ENCODE results near the gene CFAP45. TPM values are rescaled to one million over a fixed set of nuclear protein-coding genes. Genes with fewer than 3 reads are reported as not detected.

CFAP45 gene
- total RNA-seq, 1 experiment from 2014 or later, result 1.0 TPM

DNA sequence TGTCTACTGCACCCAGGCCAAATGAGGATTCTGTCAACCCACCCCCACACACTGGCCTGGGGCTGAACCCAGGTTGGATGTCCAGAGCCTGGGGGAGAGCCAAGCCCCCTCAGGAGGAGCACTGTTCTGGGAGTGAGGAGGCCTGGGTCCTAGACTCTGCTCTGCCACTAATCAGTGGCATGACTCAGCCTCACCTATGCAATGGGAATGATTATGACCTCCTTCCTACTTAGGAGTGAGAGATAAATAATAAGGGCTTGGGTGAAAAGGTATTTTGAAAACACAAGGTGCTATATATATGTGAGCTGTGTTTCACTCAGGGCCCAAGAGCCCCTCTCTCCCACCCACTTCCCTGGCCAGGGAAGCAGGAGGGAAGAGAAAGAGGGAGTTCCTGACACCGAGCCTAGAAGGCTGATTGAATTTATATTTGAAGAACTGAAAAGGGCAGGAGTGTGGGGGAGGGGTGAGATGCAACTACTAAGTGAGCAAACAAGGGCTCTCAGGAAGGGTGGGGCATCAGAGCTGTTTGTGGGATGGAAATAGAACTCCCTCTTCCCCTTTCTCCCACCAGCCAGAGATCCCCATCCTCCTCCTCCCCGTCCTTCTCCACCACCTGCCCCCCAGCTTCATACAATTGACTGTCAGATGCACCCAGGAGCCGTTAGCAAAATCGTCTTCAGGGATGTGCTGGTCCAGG, 37.2 kb upstream of the CFAP45 start:
- DNase-seq (ENCODE audit: low read depth), result no peak

DNA sequence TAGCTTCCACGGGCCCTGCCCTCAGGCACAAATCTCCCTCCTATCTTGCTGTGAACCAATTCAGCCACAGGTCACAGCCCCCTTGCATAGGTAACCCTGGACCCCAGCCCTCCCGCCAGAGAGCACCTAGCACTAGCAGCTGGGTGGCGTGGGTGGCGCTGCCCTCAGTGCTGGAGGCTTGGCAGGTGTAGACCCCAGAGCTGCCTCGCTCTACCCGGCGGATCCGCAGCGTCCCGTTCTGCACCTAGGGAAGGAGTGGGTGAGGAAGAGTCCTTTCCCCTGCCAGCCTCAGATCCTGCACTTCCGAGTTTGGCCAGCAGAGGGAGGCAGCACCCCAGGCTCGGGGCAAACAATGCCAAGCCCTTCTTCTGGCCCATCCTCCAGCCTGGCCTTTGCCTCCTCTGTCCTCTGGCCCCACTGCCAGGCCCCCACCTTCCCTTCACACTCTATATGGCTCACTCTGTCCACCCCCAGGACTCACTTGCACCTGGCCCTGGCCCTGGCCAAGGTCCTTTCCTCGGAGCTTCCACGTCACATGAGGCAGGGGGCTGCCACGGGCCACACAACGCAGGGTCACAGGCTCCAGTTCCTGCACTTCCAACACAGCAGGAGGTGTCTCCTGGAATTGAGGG, 36.4 kb upstream of the CFAP45 start:
- peak; percentile 57 for DNase-seq (ENCODE audit: low read depth)

DNA sequence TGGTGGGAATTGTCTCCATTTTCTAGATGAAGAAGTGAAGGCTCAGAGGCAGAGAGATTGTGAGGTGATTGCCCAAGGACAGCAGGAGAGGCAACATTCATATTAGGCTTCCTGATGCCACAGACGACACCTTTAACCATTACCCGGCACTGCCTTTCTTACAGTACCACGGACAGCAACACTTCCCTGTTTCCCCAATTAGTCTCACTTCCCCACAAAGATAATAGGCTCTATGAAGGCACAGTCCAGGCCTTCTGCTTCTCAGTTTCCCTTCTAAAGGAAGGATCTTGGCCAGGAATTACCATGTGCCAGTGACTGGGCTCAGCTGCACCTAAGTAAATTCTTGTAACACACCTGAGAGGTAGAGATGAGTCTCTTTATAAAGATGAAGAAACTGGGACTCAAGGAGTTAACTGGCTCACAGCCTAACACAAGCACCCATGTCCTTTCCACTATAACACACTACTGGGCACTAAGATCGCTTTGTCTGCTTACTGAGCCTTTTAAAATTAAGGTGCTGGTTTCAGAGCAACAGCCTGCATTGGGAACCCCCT, 35.8 kb upstream of the CFAP45 start:
- no peak for DNase-seq (ENCODE audit: low read depth)

DNA sequence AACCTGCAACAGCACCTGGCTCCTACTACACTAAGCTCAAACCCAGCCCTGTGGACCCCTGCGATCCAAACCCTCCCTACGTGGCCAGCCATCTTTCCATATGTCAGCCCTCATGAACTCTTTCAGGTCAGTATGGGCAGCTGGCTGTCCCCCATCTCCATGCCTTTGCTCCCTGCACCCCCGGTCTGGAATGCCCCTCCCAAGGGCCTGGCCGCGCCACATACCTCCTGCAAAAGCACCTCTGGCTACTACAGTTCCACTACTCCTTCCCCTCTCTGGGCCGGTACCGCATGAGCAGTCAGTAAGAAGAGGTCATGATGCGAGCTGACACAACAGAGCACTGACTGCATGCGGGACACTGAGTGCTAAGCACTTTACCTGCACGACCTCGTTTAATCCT, 35.3 kb upstream of the CFAP45 start:
- DNase-seq (ENCODE audit: low read depth), result no peak

DNA sequence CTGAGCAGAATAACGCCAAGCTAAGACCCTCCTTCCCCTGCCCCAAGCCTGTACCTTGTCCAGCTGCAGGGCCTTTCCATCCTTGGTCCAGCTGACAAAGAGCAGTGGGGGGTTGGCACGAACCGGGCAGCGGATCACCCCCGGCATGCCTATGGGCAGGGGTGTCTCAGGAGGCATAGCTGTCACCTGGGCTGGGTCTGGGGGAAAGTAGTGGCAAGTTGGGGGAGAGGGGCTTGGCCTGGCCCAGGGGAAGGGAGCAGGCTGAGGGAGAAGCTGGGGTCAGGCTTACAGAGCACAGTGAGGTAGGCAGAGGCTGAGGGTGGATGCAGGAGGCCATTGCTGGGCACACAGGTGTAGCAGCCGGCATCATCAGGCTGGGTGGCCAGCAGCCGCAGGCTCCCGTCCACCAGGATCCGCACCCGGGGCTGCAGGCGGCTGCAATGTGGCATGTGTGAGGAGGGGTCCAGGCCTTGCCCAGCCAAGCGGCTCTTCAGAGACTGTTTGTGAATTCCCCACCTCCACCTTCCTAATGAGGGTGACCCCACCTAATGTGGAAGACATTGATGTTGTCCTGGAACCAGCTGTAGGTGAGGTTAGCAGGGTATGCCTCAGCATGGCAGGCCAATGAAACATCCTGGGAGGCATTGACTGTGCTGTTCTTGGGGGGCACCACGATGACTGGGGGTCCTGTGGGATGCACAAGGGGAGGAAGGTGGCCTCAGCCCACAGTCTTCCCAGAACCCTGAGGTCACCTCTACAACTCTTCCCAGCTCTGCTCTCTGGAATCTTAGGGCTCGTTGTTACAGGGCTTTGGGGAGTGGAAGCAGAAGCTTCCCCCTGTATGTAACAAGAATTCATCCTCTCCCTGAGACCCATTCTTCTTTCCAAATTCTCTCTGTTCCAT, 34.4 kb upstream of the CFAP45 start:
- no peak for DNase-seq (ENCODE audit: low read depth)

DNA sequence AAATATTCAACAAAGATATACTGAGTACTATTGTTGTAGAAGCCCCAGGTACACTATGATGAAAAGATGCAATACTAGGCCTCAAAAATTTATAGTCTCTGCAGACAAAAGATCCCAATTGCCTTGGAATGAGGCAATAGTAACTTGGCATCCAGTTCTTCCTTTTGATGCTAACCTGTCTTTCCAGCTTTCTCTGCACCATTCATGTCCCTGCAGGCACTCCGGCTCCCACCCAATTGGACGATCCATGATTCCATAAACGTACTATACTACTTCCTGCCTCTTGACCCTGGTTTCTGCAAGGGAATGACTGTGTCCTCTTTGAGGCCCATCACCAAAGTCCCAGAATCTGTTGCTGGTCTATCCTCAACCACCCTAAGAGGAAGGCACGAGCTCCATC, 33.4 kb upstream of the CFAP45 start:
- no peak for DNase-seq (ENCODE audit: low read depth)

DNA sequence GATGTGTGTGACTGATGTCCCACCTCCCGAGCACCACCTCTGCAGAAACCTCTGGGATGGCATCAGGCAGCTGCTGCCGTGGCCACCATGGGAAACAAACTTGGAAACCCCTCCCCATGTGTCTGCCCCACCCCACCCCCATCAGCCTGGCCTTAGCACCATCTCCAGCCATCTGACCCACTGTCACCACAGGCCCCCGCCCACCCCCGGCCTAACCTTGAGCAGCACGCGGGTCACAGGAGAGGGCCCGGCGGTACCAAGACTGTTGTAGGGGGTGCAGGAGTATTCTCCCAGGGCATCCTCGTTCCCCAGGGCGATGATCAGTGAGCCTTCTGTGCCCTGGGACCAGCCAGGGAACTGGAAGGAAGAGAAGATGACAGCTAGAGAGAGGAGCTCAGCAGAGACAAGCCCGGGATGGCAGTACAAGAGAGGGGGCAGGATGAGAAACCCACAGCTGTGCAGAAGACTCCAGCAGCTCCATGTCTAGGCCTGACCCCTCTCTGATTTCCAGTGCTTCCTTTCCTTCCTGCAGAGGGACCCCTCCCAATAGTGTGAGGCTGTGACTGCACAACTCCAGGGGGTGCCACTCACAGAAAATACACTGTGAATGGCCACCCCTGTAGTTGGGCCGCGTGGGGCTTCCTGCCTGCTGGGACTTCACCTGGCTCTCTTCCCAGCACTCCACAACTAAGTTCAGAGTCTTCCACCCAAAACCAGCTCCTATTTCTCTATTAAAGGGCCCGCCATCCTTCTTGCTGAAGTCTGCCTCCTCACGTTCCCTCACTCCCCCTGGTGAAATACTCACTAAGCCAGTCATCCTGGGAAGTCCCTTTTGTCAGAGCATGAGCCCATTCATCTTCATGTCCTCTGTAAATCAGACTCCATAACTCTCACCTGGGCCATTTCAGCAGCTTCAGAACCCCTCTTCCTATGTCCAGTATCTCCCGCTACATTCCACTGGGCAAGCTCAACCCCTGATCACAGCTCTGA, 32.6 kb upstream of the CFAP45 start:
- DNase-seq (ENCODE audit: low read depth), result no peak

DNA sequence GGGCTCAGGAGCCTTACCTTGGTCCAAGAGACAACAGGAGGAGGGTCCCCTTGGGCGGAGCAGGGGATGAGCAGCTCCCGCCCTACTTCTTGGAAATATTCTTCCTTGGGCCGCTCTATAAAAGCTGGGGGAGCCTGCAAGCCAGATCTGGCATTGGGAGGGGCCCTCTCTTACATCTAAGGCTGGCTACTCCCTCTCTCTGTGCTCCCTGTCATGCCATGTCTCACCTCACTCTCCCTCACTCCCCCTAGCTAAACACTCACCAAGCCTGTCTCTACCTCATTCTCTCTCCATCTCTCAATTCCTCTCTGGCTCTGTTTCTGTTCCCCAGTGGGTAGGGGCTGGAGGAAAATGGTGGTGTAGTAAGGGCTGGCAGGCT, 31.8 kb upstream of the CFAP45 start:
- no peak for DNase-seq (ENCODE audit: low read depth)

DNA sequence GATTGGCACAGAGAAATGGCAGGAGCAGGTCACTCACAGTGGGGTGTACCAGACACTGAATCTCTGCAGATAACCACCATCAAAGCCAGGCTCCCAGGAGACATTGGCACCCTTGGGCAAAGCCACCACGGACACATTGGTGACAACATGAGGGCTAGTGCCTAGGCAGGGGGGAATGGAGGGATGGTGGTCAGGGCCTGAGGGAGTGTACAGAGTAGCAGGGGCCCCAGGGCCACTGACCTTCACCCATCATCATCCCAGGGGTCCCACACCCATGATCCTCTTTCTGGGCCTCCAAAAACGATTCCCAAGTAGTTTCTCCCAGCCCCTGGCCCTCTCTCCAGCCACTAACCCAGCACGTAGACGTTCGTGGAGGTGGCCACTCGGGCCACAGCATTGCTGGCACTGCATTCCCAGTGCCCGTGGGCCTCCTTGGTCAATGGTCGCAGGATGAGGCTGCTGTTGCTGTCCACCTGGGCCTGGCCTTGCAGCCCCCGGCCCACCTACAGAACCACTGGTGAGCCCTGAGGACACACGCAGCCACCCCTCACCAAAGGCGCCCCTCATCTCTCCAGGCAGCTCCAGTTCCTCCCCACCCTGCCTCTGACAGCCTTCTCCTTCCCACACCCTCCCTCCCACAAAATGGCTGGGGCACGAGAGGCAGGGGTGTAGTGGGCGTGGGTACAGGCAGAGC, 31.3 kb upstream of the CFAP45 start:
- DNase-seq (ENCODE audit: low read depth), result no peak

DNA sequence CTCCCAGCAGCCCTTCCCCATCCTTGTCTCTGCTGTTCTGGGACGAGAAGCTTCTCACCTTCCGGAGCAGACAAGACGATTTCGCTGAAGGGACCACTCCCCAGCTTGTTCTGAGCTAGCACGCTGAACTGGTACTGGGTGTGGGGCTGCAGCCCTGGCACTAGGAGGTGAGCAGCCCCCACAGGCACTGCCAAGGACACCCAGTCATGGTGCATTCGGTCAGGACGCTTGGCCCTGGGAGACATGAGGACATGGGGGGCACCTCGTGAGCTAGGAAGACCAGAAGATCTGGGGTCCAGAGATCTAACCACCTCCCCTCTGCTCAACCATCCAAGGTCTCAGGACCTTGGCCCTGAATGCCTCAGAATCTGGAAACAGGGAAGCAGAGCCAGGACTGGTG, 30.7 kb upstream of the CFAP45 start:
- no peak for DNase-seq (ENCODE audit: low read depth)

DNA sequence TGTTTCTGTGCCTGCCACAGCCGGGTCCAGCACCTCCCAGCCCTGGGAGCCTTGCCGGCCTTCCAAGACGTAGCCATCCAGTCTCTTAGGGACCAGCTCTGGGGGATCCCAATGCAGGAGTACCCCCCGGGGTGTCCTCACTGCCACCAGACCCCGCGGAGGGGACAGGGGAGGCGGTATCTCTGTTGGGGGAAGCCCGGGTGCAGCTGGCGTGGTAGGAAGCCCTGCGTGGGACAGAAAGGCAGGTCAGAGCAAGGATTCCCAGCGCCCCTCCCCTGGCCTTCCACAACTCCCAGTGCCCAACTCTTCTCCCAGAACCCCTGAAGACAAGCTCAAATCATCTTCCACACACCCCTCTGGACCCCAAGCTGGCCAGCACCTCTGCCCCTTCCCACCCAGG, 30.3 kb upstream of the CFAP45 start:
- no peak for DNase-seq (ENCODE audit: low read depth)

DNA sequence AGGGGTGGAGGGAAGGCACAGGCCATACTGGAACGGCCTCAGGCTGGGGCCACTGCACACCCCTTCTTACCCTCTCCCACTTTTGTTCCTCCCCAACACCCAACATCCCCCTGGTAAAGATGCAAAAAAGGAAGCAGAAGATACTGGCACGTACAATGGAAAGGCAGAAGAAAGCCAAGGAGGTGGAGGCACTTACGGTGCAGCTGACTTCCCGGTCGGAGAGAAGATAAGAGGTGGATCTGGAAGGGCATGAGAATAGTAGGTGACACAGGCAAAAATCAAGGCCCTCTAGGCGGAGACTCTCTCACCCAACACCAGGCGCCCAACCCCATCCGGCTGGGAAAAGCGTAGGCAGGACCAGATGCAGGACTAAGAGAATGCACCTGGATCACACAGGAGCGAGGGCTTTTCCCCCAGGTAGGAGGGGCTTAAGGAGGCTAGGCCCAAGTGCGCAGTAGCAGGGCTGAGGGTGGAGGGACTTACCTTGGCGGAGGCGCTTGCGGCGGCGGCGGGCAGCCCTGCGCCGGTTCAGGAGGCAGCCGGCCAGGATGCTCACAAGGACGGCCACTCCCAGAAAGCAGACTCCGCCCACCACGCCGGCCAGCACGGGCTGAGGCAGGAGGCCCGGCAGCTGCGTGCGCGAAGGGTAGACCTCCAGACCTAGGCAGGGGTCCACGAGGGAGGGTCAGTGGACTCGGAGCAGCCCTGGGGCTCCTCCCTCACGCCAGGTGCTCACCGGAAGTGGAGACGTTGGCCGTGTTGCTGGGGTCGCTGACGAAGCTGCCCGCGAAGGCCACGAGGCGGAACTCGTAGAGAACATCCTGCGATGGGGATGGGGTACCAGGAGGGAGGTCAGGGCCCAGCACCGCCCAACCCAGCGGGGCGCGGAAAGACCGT, 29.4 kb upstream of the CFAP45 start:
- DNase-seq (ENCODE audit: low read depth), result no peak

DNA sequence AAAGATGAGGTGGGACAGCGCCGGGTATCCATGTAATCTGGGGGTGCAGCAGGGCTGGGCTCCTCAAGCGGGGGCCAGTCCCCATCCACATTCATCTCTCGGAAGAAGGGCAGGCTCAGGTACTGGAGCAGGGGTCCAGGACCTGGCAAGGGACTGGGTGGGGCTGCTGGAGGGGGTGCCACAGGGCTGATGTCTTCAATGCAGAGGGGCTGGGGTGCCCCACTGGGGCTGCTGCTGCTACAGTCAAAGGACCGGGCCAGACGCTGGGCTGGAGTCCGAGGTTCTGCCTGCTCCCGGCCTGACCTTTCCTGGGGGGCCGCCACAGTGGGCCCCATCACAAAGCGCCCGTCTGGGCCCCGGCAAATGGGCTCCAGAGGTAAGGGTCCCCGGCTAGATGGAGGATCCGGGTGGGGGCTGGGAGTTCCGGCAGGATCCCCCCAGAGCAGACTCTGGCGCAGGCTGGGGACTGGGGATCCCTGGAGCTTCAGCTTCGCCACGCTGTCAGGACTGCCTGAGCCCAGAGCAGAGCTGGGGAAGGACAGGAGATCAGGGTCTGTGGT, 28.6 kb upstream of the CFAP45 start:
- no peak for DNase-seq (ENCODE audit: low read depth)

DNA sequence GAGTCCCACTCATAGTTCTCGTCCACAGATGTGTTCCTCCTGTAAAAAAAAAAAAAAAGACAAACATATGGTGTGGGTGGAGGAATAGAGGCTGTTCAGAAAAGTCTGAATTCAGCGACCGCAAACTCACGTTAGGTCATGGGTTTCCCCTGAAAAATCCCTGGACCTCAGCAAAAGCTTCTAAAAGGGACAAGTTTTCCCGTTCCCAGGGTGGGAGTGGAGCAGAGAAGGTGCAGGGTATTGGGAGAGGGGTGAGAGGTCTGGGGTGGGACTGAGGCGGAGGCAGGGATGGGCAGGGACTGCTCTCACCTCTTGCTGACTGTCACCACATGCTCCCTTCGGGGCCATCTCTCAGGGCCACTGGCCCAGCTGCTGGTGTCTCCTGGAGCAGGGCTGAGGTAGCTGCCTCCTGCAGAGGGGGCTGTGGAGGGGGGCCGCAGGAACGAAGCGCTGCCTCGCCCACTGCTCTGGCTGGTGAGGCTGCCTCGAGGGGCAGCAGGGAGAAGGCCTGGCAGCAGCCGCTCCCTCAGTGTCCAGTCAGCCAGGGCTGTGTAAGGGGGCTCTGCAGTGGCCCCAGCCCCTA, 28.0 kb upstream of the CFAP45 start:
- no peak for DNase-seq (ENCODE audit: low read depth)

DNA sequence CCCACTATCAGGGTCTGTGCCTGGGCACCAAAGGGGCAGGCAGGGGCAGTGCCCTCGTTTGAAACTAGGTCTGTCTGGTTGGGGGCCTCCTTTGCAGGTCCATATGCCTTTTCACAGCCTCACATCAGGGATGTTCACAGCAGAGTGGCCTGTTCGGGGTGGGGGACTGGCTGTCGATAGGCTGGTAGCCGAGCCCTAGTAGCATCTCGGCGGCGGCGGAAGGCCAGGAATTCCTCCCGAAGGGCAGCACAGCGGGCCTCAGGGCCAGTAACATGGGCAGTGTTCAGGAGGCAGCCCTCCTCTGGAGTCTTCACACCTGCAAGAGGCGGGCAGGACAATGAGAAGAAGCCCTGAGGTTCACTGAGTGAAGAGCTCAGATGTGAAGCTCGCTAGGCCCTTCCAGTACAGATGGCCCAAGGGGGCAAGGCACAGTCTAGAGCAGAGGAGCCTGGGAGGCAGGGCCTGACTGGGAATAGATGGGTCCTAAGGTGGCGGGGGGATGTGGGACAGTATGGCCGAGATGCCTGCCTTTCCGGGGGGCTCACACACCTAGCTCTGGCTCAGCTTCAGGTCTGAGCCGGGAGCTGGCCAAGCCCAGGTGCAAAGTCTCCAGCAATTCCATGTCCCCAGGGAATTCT, 27.4 kb upstream of the CFAP45 start:
- DNase-seq (ENCODE audit: low read depth), result no peak

DNA sequence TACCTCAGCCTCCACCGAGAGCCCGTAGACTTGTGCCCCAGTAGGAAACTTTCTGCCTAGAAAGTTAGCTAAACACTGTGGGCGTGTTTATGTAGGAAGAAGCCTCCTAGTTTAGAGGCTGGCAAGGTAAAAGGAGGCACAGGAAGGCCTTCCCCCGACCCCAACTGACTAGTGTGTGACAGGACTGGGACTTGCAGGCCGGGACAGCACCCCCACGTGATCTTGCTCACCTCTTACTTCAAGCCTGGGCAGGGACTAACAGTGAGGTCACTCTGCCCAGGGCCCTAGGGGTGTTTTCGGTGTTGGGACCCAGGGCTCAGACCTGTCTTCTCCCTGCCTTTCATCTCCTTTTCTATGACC, 25.7 kb upstream of the CFAP45 start:
- DNase-seq (ENCODE audit: low read depth), result peak; percentile 70

DNA sequence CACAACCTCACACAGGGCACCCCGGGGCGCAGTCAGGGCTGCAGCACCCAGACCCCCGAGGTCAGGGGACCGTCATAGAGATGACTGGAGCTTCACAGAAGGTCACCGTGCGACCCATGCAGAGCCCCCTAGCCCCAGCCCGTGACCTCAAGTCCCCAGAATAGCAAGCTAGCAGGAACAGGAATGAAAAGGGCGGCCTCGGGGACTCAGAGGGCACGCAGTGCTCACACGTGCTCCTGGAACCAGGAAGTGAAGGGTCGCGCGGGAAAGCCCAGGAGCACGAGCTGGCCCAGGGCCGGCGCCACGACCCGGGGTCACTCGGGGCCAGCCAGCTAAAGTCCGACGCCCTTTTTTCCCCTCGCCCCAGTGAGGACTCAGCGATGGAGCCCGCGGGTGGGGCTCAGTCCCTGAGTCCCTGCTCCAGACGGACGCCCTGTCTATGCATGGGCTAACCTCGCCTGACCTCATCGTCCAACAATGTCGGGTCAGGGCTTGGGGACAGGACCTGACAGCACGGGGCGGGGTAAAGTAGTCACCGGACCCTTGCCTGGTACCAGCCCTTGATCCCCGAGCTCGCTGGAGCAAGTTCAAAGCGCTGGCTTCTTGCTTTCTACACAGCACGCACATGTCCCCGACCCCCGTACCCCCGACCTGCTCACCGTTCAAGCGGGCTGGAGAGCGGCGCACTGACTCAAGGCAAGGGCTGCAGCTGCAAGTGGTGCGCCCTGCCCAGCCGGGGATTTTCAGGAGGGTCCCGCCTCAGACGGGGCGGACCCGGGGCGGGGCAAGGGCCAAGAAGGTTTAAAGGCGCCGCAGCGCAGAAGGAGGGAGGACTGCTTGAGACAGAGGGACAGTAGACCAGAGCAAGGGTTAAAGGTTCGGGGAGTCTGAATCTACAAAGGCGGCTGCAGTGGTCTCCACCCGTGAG, 25.1 kb upstream of the CFAP45 start, which contains the start of gene TAGLN2:
TAGLN2 (minus strand) TSS at position 717 of the 928 bp plus-strand sequence. CDS start 4,998 bp downstream, outside the sequence.
- DNase-seq (ENCODE audit: low read depth), result peak; percentile 92
